Naive B cell (primary cell): Measurements from ENCODE around the gene SPPL3. TPM values are rescaled to one million over a fixed set of nuclear protein-coding genes. Genes with fewer than 3 reads are reported as not detected.

Source experiments
- ATAC-seq, 2 donors: fragments of 150-1000 bp; cut with Tn5 transposase; 2 replicates each; pipeline ENCODE4 v1.10.0; 2021; ENCODE audit warnings: low read depth in 2 of 2, mild to moderate bottlenecking in 2 of 2, moderate library complexity in 2 of 2
- DNase-seq: peaks from one replicate; pipeline ENCODE4 v3.0.0; 2022
- H3K27ac Mint-ChIP-seq, 6 donors: one replicate each; pipeline ENCODE4 v1.8.0; 2020 to 2022; ENCODE audit warnings: mild to moderate bottlenecking in 6 of 6, mixed read lengths in 6 of 6, moderate library complexity in 5 of 6, inconsistent platforms in 2 of 6
- H3K27me3 Mint-ChIP-seq, 3 donors: one replicate each; pipeline ENCODE4 v1.8.0; 2021 to 2022; ENCODE audit warnings: mixed read lengths in 3 of 3, mild to moderate bottlenecking in 1 of 3
- H3K36me3 Mint-ChIP-seq, 2 donors: one replicate each; pipeline ENCODE4 v1.8.0; 2020 to 2022; ENCODE audit warnings: mixed read lengths in 2 of 2, inconsistent platforms in 1 of 2, mild to moderate bottlenecking in 1 of 2
- H3K4me1 Mint-ChIP-seq, 3 donors: one replicate each; pipeline ENCODE4 v1.8.0; 2020 to 2022; ENCODE audit warnings: mixed read lengths in 3 of 3, inconsistent platforms in 1 of 3, mild to moderate bottlenecking in 1 of 3, moderate library complexity in 1 of 3
- H3K4me3 Mint-ChIP-seq, 8 donors: one replicate each; pipeline ENCODE4 v1.8.0; 2020 to 2022; ENCODE audit warnings: mild to moderate bottlenecking in 8 of 8, mixed read lengths in 8 of 8, moderate library complexity in 8 of 8, inconsistent platforms in 2 of 8
- H3K9me3 Mint-ChIP-seq, 7 donors: one replicate each; pipeline ENCODE4 v1.8.0; 2020 to 2022; ENCODE audit warnings: mixed read lengths in 7 of 7, mild to moderate bottlenecking in 5 of 7, inconsistent platforms in 2 of 7, moderate library complexity in 1 of 7
- polyA plus RNA-seq, 6 donors: library from polyadenylated mRNA; unstranded; fragments of 300-500 nt; fragmentation: Illumina TruSeq; gene quantifications; one replicate each; pipeline ENCODE4 v1.2.3, GENCODE V29; 2021; ENCODE audit warnings: low read depth in 6 of 6

The SPPL3 gene
- polyA plus RNA-seq, 6 donors from 2014 or later = 17.5 to 47.5 (median 30.1) TPM

GRCh38 chr12:120713861-120714482, 190.2 kb downstream of the SPPL3 start:
- Mint-ChIP-seq H3K27me3 (no peaks in the 10 kb centered on the region), H3K36me3 (peaks cover 18 to 23% of the 10 kb centered on the region in 2 donors), H3K9me3 (no peaks in the 10 kb centered on the region), H3K27ac (peak overlapping the region in 2 of 6 donors; percentile 30 to 44), H3K4me1 (peaks cover 22 to 31% (median 30%) of the 10 kb centered on the region in 3 donors), H3K4me3 (peak overlapping the region in 2 of 8 donors; percentile 70 to 96)
- DNase-seq (peak; percentile 76), ATAC-seq (peak; percentile 60 to 70)

DNA sequence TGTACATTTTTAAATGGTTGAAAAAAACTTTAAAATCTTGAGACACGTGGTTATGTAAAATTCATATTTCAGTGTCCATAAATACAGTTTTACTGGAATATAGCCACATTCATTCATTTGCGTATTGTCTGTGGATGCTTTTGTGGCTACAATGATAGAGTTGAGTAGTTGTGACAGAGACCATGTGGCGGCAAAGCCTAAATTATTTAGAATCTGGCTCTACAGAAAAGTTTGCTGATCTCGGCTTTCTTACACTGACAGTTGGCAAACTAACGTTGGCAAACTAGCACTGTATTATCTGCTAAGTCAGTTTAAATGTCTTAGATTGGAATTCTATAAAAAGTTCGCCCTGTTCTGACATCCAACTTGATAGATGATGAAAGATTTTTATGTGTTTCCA, 191.5 kb downstream of the SPPL3 start:
- H3K27me3 Mint-ChIP-seq = no peaks in the 10 kb centered on the region
- peaks cover 22 to 30% (median 26%) of the 10 kb centered on the region in 3 donors for H3K4me1 Mint-ChIP-seq
- H3K36me3 Mint-ChIP-seq = peaks cover 9 to 13% of the 10 kb centered on the region in 2 donors
- H3K4me3 Mint-ChIP-seq = peak overlapping the region in 2 of 8 donors; percentile 88 to 96
- no peaks in the 10 kb centered on the region for H3K9me3 Mint-ChIP-seq
- H3K27ac Mint-ChIP-seq = peak overlapping the region in 1 of 6 donors; percentile 84
- DNase-seq = no peak
- ATAC-seq = no peak

Other genes starting within 250 kb of the SPPL3 start
- 10 to 100 TPM; 32.0 to 43.8 (median 33.8) TPM for gene MLEC, start 217.2 kb downstream of the SPPL3 start, polyA plus RNA-seq
- 1 to 10 TPM in 5 of 6 donors, not detected in 1; 6.4 to 9.5 (median 7.3) TPM for gene UNC119B, start 193.9 kb downstream of the SPPL3 start, polyA plus RNA-seq
- 10 to 100 TPM in 1 of 6 donors, 1 to 10 TPM in 5; 3.4 to 17.4 (median 7.7) TPM for gene ACADS, start 178.5 kb downstream of the SPPL3 start, polyA plus RNA-seq
- gene HNF1A, start 74.2 kb upstream of the SPPL3 start, polyA plus RNA-seq = not detected
- gene C12orf43, start 112.1 kb upstream of the SPPL3 start, polyA plus RNA-seq = 10 to 100 TPM; 15.0 to 19.7 (median 18.7) TPM
- gene OASL, start 134.9 kb upstream of the SPPL3 start, polyA plus RNA-seq = 1 to 10 TPM in 2 of 6 donors, under 1 TPM in 3, not detected in 1; 0.65 to 4.4 (median 0.84) TPM
- 1 to 10 TPM in 5 of 6 donors, under 1 TPM in 1; 0.10 to 3.2 (median 1.4) TPM for gene P2RX7, start 228.5 kb upstream of the SPPL3 start, polyA plus RNA-seq